ENCODE results near the gene ZBTB16.

ZBTB16 gene

GRCh38 chr11:114246321-114247069 lies 187.0 kb downstream of the ZBTB16 start:
- DNase-seq (ENCODE audit: extremely low read depth, insufficient read length) = no peak
- Histone ChIP-seq H3K36me3 (ENCODE audit: control insufficient read depth, insufficient read depth, low read length) (no peaks in the 10 kb centered on the region), H3K27me3 (replicated peaks; ENCODE audit: control insufficient read depth, insufficient read depth, low read length) (peaks cover 1% of the 10 kb centered on the region), H3K4me3 (replicated peaks; ENCODE audit: low read depth, low read length) (no peak overlapping the region)
- no peak for TF ChIP-seq CTCF (IDR thresholded peaks at IDR 0.05; ENCODE audit: insufficient read depth, low read length, poor library complexity, severe bottlenecking)

GRCh38 chr11:114247070-114247789 lies 187.7 kb downstream of the ZBTB16 start:
- H3K27me3 ChIP-seq (replicated peaks; ENCODE audit: control insufficient read depth, insufficient read depth, low read length) = peaks cover 1% of the 10 kb centered on the region
- no peak overlapping the region for H3K4me3 ChIP-seq (replicated peaks; ENCODE audit: low read depth, low read length)
- no peak for DNase-seq (ENCODE audit: extremely low read depth, insufficient read length)
- no peak for TF ChIP-seq CTCF (IDR thresholded peaks at IDR 0.05; ENCODE audit: insufficient read depth, low read length, poor library complexity, severe bottlenecking)
- H3K36me3 ChIP-seq (ENCODE audit: control insufficient read depth, insufficient read depth, low read length) = no peaks in the 10 kb centered on the region

- no peaks in the 10 kb centered on the region for H3K36me3 ChIP-seq (ENCODE audit: control insufficient read depth, insufficient read depth, low read length)
- H3K27me3 ChIP-seq (replicated peaks; ENCODE audit: control insufficient read depth, insufficient read depth, low read length) = no peaks in the 10 kb centered on the region; the same call in 1 of the 2 replicates
- H3K4me3 ChIP-seq (replicated peaks; ENCODE audit: low read depth, low read length) = no peak overlapping the region
- no peak for DNase-seq (ENCODE audit: extremely low read depth, insufficient read length)
- no peak for TF ChIP-seq CTCF (IDR thresholded peaks at IDR 0.05; ENCODE audit: insufficient read depth, low read length, poor library complexity, severe bottlenecking)
These were observed 190.7 kb downstream of the ZBTB16 start for GRCh38 chr11:114250180-114250579.

- no peak overlapping the region for H3K4me3 ChIP-seq (replicated peaks; ENCODE audit: low read depth, low read length)
- no peaks in the 10 kb centered on the region for H3K36me3 ChIP-seq (ENCODE audit: control insufficient read depth, insufficient read depth, low read length)
- no peak for TF ChIP-seq CTCF (IDR thresholded peaks at IDR 0.05; ENCODE audit: insufficient read depth, low read length, poor library complexity, severe bottlenecking)
- H3K27me3 ChIP-seq (replicated peaks; ENCODE audit: control insufficient read depth, insufficient read depth, low read length) = no peaks in the 10 kb centered on the region; the same call in 1 of the 2 replicates
- DNase-seq (ENCODE audit: extremely low read depth, insufficient read length) = no peak
These were observed 191.7 kb downstream of the ZBTB16 start for GRCh38 chr11:114250993-114251814.

- peak; percentile 2 for TF ChIP-seq CTCF (IDR thresholded peaks at IDR 0.05; ENCODE audit: insufficient read depth, low read length, poor library complexity, severe bottlenecking)
- no peak for DNase-seq (ENCODE audit: extremely low read depth, insufficient read length)
- Histone ChIP-seq H3K4me3 (replicated peaks; ENCODE audit: low read depth, low read length) (no peak overlapping the region), H3K36me3 (ENCODE audit: control insufficient read depth, insufficient read depth, low read length) (no peaks in the 10 kb centered on the region), H3K27me3 (replicated peaks; ENCODE audit: control insufficient read depth, insufficient read depth, low read length) (no peaks in the 10 kb centered on the region; the same call in 1 of the 2 replicates)
These were observed 192.4 kb downstream of the ZBTB16 start for GRCh38 chr11:114251815-114252337.
